Kidney (tissue), 14 donors: ENCODE results near the gene ZCCHC2. TPM values are rescaled to one million over a fixed set of nuclear protein-coding genes. Genes with fewer than 3 reads are reported as not detected.

Source experiments
- DNase-seq, 5 donors: peaks; one replicate each; pipeline ENCODE4 v3.0.0-alpha.2; 2013 to 2020
- FAIRE-seq: peaks from 2 replicates; lab custom pipeline; 2012; peaks lifted over from hg19 to GRCh38; lab: Jason Lieb, UNC
- H3K27ac ChIP-seq, 2 donors: one replicate each; pipeline ENCODE4 v1.7.0; 2013; ENCODE audit warnings: low read depth in 2 of 2, low read length in 2 of 2, inconsistent platforms in 1 of 2
- H3K27me3 ChIP-seq: one replicate; pipeline ENCODE4 v1.7.1; 2013; ENCODE audit warnings: low read length, inconsistent platforms; ENCODE audit not compliant: control insufficient read depth, insufficient read depth
- H3K36me3 ChIP-seq, 3 donors: one replicate each; pipeline versions ENCODE4 v1.7.0 to v1.7.1; 2013; ENCODE audit warnings: low read length in 3 of 3, control low read depth in 1 of 3, inconsistent platforms in 1 of 3; ENCODE audit not compliant: insufficient read depth in 3 of 3, control insufficient read depth in 2 of 3
- H3K4me1 ChIP-seq, 3 donors: one replicate each; pipeline versions ENCODE4 v1.7.0 to v1.7.1; 2013; ENCODE audit warnings: low read length in 3 of 3, inconsistent platforms in 1 of 3, low read depth in 1 of 3; ENCODE audit not compliant: control insufficient read depth in 2 of 3, insufficient read depth in 2 of 3
- H3K4me3 ChIP-seq, 3 donors: one replicate each; pipeline versions ENCODE4 v1.7.0 to v1.8.1; 2013; ENCODE audit warnings: low read length in 3 of 3, control low read depth in 1 of 3, inconsistent platforms in 1 of 3
- H3K9ac ChIP-seq, 3 donors: one replicate each; pipeline versions ENCODE4 v1.7.0 to v1.7.1; 2013; ENCODE audit warnings: low read length in 3 of 3, control low read depth in 1 of 3, inconsistent platforms in 1 of 3
- H3K9me3 ChIP-seq, 3 donors: one replicate each; pipeline versions ENCODE4 v1.7.0 to v1.7.1; 2013; ENCODE audit warnings: low read length in 3 of 3, control low read depth in 1 of 3, inconsistent platforms in 1 of 3; ENCODE audit not compliant: control insufficient read depth in 2 of 3, insufficient read depth in 1 of 3
- intact Hi-C: fragments of 100-400 bp; cut with DNase I; formaldehyde crosslinking; loops from one replicate; pipeline ENCODE4 v1.11.1; 2022
- polyA plus RNA-seq: library from polyadenylated mRNA; stranded (reverse); fragments of 350-450 nt; fragmentation: Illumina TruSeq; extraction: RNeasy Lipid Tissue Mini Kit (QIAGEN cat#74804); gene quantifications from one replicate; pipeline ENCODE4 v1.2.3, GENCODE V29; 2014; ENCODE audit warnings: low read depth, low replicate concordance; ENCODE audit not compliant: insufficient read depth
- total RNA-seq: library from RNA; stranded (reverse); fragmentation: NEBNext Ultra II Directional; extraction: Animal tissue kit (Norgen Biotek cat#: 25700); gene quantifications from one replicate; pipeline ENCODE4 v1.2.1, GENCODE V29; 2021
- TF ChIP-seq, protein P1 (sequence below): IDR thresholded peaks from 3 replicates; pipeline ENCODE4 v1.5.1; 2012; ENCODE audit warnings: mild to moderate bottlenecking, moderate library complexity, borderline replicate concordance; ENCODE audit not compliant: insufficient read depth; ENCODE audit errors: extremely low read depth
- donor health status: control.
- donor health status: control.
- donor health status: control.
- donor health status: control.
- donor health status: control.
- donor health status: DM: yes; HTN: yes; CAD: no.
- donor health status: Normal renal cell carcinoma (clear cell type).

The ZCCHC2 gene
- total and polyA plus RNA-seq, 2 donors from 2014 or later = 5.5 to 22.1 TPM

DNA sequence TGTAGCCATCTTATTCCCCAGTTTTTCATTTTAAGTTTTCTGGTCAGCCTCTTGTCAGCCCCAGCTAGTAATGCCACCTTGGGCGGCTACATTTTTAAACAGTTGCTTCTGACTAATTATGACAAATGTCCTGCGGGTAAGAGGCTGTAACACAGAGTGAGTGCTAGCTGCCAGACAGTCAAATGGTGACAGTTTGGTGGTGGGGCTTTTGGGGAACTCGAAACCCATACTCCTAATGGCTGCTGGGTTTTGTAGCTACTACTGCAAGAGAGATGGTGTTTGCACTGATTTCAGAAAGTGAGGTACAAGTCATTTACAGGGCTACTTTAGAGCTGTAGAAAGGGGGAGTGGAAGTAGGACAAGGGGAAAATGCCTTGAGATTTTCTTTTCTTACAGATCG is 48.2 kb downstream of the ZCCHC2 start:
- intact Hi-C loops = loop anchor here (10.0 kb wide), 1 partner anchor 136 kb away; no protein-coding TSS in a partner anchor
- no peak for FAIRE-seq
- Histone ChIP-seq H3K27me3 (no peaks in the 10 kb centered on the region), H3K9me3 (no peaks in the 10 kb centered on the region), H3K27ac (no peak overlapping the region), H3K36me3 (peaks cover 4 to 35% (median 32%) of the 10 kb centered on the region in 3 donors), H3K4me1 (no peaks in the 10 kb centered on the region), H3K4me3 (no peak overlapping the region), H3K9ac (no peak overlapping the region)
- DNase-seq = no peak
- TF ChIP-seq, protein P1, sequence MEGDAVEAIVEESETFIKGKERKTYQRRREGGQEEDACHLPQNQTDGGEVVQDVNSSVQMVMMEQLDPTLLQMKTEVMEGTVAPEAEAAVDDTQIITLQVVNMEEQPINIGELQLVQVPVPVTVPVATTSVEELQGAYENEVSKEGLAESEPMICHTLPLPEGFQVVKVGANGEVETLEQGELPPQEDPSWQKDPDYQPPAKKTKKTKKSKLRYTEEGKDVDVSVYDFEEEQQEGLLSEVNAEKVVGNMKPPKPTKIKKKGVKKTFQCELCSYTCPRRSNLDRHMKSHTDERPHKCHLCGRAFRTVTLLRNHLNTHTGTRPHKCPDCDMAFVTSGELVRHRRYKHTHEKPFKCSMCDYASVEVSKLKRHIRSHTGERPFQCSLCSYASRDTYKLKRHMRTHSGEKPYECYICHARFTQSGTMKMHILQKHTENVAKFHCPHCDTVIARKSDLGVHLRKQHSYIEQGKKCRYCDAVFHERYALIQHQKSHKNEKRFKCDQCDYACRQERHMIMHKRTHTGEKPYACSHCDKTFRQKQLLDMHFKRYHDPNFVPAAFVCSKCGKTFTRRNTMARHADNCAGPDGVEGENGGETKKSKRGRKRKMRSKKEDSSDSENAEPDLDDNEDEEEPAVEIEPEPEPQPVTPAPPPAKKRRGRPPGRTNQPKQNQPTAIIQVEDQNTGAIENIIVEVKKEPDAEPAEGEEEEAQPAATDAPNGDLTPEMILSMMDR = no peak

DNA sequence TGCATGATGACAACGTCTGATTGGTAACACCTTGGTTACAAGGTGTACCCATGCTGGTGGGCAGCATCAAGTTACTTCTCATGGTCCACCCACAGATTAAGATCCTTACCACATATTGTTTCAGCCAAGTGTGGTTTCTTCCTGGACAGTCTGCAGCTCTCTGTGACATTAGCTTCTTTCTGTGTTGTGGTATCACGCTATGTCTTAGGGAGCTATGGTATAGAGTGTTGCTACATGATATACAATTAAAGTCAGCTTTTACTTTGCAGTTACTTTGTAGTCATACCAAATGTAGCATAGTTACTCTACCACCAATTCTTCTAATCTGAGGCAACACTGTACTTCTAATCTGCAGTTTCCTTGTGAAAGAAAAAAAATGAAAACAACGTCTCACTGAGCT is 48.8 kb downstream of the ZCCHC2 start:
- intact Hi-C loops = loop anchor here (10.0 kb wide), 1 partner anchor 137 kb away; no protein-coding TSS in a partner anchor
- Histone ChIP-seq H3K4me3 (no peak overlapping the region), H3K4me1 (no peaks in the 10 kb centered on the region), H3K27me3 (no peaks in the 10 kb centered on the region), H3K9ac (no peak overlapping the region), H3K27ac (no peak overlapping the region), H3K9me3 (no peaks in the 10 kb centered on the region), H3K36me3 (peaks cover 4 to 35% (median 30%) of the 10 kb centered on the region in 3 donors)
- FAIRE-seq (no peak), DNase-seq (no peak)
- TF ChIP-seq, protein P1 = no peak

DNA sequence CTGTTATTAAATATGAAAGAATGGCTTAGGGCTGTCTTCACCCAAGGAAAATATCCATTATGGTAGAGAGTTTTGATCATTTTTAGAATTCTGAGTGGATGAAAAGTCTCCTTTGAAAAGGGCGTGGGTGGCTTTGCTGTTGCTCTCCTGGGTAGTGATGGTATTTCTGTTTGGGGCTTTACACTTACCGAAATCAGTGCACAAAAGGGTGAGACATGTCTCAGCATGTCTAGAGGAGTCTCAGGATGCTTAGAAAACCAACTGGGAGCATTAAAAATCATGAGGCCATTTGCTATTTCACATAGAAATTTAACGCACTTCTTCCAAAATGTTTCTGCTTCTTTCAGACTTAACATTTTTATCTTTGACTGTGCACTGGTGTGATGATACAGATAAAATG is 49.6 kb downstream of the ZCCHC2 start:
- no peak overlapping the region for H3K9ac ChIP-seq
- no peaks in the 10 kb centered on the region for H3K27me3 ChIP-seq
- H3K4me3 ChIP-seq = no peak overlapping the region
- no peaks in the 10 kb centered on the region for H3K4me1 ChIP-seq
- DNase-seq = no peak
- TF ChIP-seq, protein P1 = no peak
- H3K36me3 ChIP-seq = peaks cover 4 to 34% (median 33%) of the 10 kb centered on the region in 3 donors
- no peaks in the 10 kb centered on the region for H3K9me3 ChIP-seq
- no peak for FAIRE-seq
- intact Hi-C loops = loop anchor here (10.0 kb wide), 1 partner anchor 138 kb away; no protein-coding TSS in a partner anchor
- no peak overlapping the region for H3K27ac ChIP-seq

DNA sequence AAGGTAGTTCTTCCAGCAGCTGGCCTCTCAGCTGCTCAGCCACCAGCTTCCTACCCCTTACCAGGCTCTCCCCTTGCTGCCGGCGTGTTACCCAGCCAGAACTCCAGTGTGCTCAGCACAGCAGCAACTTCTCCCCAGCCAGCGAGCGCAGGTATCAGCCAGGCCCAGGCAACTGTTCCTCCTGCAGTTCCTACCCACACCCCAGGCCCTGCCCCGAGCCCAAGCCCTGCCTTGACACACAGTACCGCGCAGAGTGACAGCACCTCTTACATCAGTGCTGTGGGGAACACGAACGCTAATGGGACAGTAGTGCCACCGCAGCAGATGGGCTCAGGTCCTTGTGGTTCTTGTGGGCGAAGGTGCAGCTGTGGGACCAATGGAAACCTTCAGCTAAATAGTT is 52.0 kb downstream of the ZCCHC2 start:
- intact Hi-C loops = loop anchor here (10.0 kb wide), 1 partner anchor 140 kb away; no protein-coding TSS in a partner anchor
- FAIRE-seq (no peak), DNase-seq (no peak)
- Histone ChIP-seq H3K4me3 (no peak overlapping the region), H3K9ac (no peak overlapping the region), H3K27me3 (no peaks in the 10 kb centered on the region), H3K4me1 (peaks cover 0 to 2% (median 0%) of the 10 kb centered on the region in 3 donors), H3K27ac (no peak overlapping the region), H3K9me3 (no peaks in the 10 kb centered on the region), H3K36me3 (peaks cover 4 to 34% (median 33%) of the 10 kb centered on the region in 3 donors)
- TF ChIP-seq, protein P1 = no peak
